GM13977 (cell line): ENCODE results near the gene IFT52.

Source experiments
- DNase-seq: peaks from one replicate; pipeline ENCODE4 v3.0.0; 2012; ENCODE audit warnings: low spot score
- CTCF ChIP-seq: IDR thresholded peaks from 2 replicates; pipeline ENCODE4 v1.5.1; 2012; ENCODE audit warnings: mild to moderate bottlenecking, control low read depth; ENCODE audit not compliant: insufficient read depth; ENCODE audit errors: extremely low read depth, missing control alignments
- in situ Hi-C: fragments of 300-500 bp; cut with MboI; formaldehyde crosslinking; loops from one replicate; pipeline ENCODE4 v1.12.0; 2022; ENCODE audit warnings: low sequenced_read_pairs, low pct_unique_long_range_greater_than_20kb, mixed read lengths, inconsistent platforms; ENCODE audit not compliant: unreplicated experiment

Gene IFT52

DNA sequence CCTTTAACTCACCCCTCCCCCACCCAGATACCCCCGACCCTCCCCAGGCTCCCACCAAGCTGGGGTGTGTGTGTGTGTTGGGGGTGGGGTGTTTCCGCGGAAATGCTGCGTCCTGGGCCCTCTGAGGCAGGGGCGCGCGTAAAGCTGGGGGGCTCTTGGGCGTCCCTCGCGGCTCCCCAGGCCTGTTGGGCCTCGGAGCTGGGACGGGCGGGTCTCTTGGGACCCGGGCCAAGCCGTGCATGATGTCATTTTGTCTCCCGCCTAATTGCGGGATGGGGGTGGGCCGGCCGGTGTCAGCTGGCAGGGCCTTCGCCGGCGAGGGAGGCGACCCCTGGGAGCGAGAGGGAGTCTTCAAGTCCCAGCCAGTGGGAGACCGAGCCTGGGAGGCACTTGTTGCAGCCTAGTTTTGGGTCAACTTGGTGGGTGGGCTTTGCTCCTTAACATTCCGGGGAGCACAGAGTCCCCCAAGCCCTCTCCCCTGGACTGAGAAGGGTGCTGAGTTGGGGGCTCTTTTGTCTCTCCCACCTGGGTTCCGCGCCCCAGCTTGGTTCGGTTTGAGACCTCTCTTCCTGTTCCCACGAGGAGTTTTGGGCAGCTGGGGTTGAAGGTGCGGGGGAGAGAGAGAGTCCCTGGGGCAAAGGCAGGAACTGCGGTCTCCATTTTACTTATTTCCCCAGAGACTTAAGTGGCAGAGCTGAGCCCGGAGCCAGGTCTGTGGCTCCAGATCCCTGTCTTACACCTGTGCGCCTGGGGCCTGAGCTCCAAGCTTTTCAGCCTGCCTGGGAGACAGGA is 76.8 kb downstream of the IFT52 start:
- TF ChIP-seq CTCF: no peak
- in situ Hi-C loops: no loop called here
- DNase-seq: no peak

DNA sequence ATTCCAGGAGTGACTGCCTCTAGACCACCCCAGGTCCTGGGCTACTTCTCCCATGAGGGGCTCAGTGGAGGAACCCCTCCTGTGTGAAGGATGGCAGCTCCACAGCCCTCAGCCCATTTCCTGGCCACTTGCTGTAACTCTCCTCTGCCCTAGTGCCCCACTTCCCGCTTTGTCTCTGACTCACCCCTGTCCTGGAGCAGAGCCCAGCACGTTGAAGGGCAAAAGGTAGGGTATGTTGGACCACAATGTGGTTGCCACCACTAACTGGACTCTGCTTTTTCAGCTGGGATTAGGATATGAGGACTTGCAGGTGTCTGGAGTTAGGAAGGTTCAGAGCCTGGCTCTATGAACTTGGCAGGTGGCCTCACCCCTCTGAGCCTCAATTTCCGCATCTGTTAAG is 78.6 kb downstream of the IFT52 start:
- no peak for DNase-seq
- TF ChIP-seq CTCF: no peak
- in situ Hi-C loops: no loop called here

GRCh38 chr20:43670423-43670822 is 79.7 kb downstream of the IFT52 start:
- in situ Hi-C loops: no loop called here
- no peak for TF ChIP-seq CTCF

GRCh38 chr20:43676368-43676767 is 85.6 kb downstream of the IFT52 start:
- in situ Hi-C loops: no loop called here
- TF ChIP-seq CTCF: no peak
- no peak for DNase-seq

More at GRCh38 chr20:43670423-43670822, 79.7 kb downstream of the IFT52 start:
- DNase-seq: no peak

- no peak for TF ChIP-seq CTCF
- DNase-seq: no peak
- in situ Hi-C loops: no loop called here
Observed at GRCh38 chr20:43680981-43681380, 90.2 kb downstream of the IFT52 start.

- in situ Hi-C loops: no loop called here
- DNase-seq: no peak
- no peak for TF ChIP-seq CTCF
Observed at GRCh38 chr20:43681468-43681942, 90.8 kb downstream of the IFT52 start.
